HuH-7.5 (cell line): ENCODE data around the gene TSSK6.

Experiments used
- DNase-seq: peaks from one replicate; pipeline ENCODE4 v3.0.0; 2011; ENCODE audit warnings: low spot score

Gene TSSK6

GRCh38 chr19:19530889-19531288 lies 15.5 kb upstream of the TSSK6 start:
- DNase-seq = no peak

GRCh38 chr19:19530423-19530804 lies 15.1 kb upstream of the TSSK6 start:
- DNase-seq = no peak

GRCh38 chr19:19529783-19530422 lies 14.6 kb upstream of the TSSK6 start:
- DNase-seq = no peak

- no peak for DNase-seq
Measured at GRCh38 chr19:19528721-19529490, 13.6 kb upstream of the TSSK6 start, which contains the start of gene YJEFN3. TSS of gene YJEFN3 (plus strand) at chr19:19528911. CDS start at chr19:19528933, 22 bp downstream.

GRCh38 chr19:19527674-19528625 lies 12.6 kb upstream of the TSSK6 start:
- no peak for DNase-seq

GRCh38 chr19:19527371-19527656 lies 12.0 kb upstream of the TSSK6 start:
- DNase-seq = no peak

GRCh38 chr19:19526581-19527370 lies 11.4 kb upstream of the TSSK6 start:
- no peak for DNase-seq

GRCh38 chr19:19525611-19526380 lies 10.4 kb upstream of the TSSK6 start:
- DNase-seq = no peak

GRCh38 chr19:19524053-19524452 lies 8.7 kb upstream of the TSSK6 start:
- DNase-seq = no peak

GRCh38 chr19:19523177-19523576 lies 7.8 kb upstream of the TSSK6 start:
- no peak for DNase-seq

- no peak for DNase-seq
Measured at GRCh38 chr19:19520989-19521388, 5.6 kb upstream of the TSSK6 start.

GRCh38 chr19:19517235-19517619 lies 1.9 kb upstream of the TSSK6 start:
- no peak for DNase-seq

- DNase-seq = peak; percentile 99
Measured at GRCh38 chr19:19515642-19516519, 533 bp upstream of the TSSK6 start, which contains the start of gene NDUFA13. TSS of gene NDUFA13 (plus strand) at chr19:19516225. CDS start at chr19:19516239, 14 bp downstream.

- DNase-seq = no peak
Measured at GRCh38 chr19:19514215-19514657, 1.1 kb downstream of the TSSK6 start.

GRCh38 chr19:19513682-19514081 lies 1.7 kb downstream of the TSSK6 start:
- DNase-seq = no peak

GRCh38 chr19:19510432-19510831 lies 4.9 kb downstream of the TSSK6 start:
- DNase-seq = no peak

- DNase-seq = no peak
Measured at GRCh38 chr19:19508217-19508616, 7.1 kb downstream of the TSSK6 start.

- DNase-seq = no peak
Measured at GRCh38 chr19:19507354-19507753, 8.0 kb downstream of the TSSK6 start.

GRCh38 chr19:19506592-19506991 lies 8.8 kb downstream of the TSSK6 start:
- no peak for DNase-seq
